ENCODE results near the gene HOXA13. TPM values are rescaled to one million over a fixed set of nuclear protein-coding genes. Genes with fewer than 3 reads are reported as not detected.

HOXA13 gene
- total RNA-seq, 1 donor from 2014 or later = 14.5 TPM

GRCh38 chr7:27154901-27155815 is 44.7 kb downstream of the HOXA13 start:
- peak overlapping the region; percentile 74 for H3K27ac ChIP-seq
- H3K9me3 ChIP-seq = no peaks in the 10 kb centered on the region
- no peaks in the 10 kb centered on the region for H3K27me3 ChIP-seq
- peak overlapping the region; percentile 46 to 53 for H3K4me3 ChIP-seq
- peaks cover 51% of the 10 kb centered on the region for H3K4me1 ChIP-seq
- H3K36me3 ChIP-seq = no peaks in the 10 kb centered on the region
- intact Hi-C loops (cut with DNase I) = loop anchor here (10.0 kb wide), 1 partner anchor 950 kb away; the partner anchor contains the start of genes CBX3 and HNRNPA2B1
- TF ChIP-seq POLR2A (IDR thresholded peaks at IDR 0.05) (no peak), POLR2AphosphoS5 (IDR thresholded peaks at IDR 0.05; ENCODE audit: insufficient read depth in 1 of 2, low read depth in 1 of 2) (no peak)
- TF ChIP-seq, protein P1, sequence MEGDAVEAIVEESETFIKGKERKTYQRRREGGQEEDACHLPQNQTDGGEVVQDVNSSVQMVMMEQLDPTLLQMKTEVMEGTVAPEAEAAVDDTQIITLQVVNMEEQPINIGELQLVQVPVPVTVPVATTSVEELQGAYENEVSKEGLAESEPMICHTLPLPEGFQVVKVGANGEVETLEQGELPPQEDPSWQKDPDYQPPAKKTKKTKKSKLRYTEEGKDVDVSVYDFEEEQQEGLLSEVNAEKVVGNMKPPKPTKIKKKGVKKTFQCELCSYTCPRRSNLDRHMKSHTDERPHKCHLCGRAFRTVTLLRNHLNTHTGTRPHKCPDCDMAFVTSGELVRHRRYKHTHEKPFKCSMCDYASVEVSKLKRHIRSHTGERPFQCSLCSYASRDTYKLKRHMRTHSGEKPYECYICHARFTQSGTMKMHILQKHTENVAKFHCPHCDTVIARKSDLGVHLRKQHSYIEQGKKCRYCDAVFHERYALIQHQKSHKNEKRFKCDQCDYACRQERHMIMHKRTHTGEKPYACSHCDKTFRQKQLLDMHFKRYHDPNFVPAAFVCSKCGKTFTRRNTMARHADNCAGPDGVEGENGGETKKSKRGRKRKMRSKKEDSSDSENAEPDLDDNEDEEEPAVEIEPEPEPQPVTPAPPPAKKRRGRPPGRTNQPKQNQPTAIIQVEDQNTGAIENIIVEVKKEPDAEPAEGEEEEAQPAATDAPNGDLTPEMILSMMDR (IDR thresholded peaks at IDR 0.05) = no peak
- DNase-seq (ENCODE audit: extremely low spot score in 2 of 2) = no peak

GRCh38 chr7:27154369-27154768 is 45.5 kb downstream of the HOXA13 start:
- Histone ChIP-seq H3K4me1 (peaks cover 53% of the 10 kb centered on the region), H3K36me3 (no peaks in the 10 kb centered on the region), H3K9me3 (no peaks in the 10 kb centered on the region), H3K27me3 (no peaks in the 10 kb centered on the region), H3K4me3 (no peak overlapping the region), H3K27ac (no peak overlapping the region)
- no peak for DNase-seq (ENCODE audit: extremely low spot score in 2 of 2)
- intact Hi-C loops (cut with DNase I) = loop anchor here (10.0 kb wide), 1 partner anchor 950 kb away; the partner anchor contains the start of genes CBX3 and HNRNPA2B1
- no peak for TF ChIP-seq POLR2A (IDR thresholded peaks at IDR 0.05)

GRCh38 chr7:27153526-27153925 is 46.4 kb downstream of the HOXA13 start:
- no peak overlapping the region for H3K4me3 ChIP-seq
- no peak overlapping the region for H3K27ac ChIP-seq
- TF ChIP-seq POLR2AphosphoS5 (IDR thresholded peaks at IDR 0.05; ENCODE audit: insufficient read depth in 1 of 2, low read depth in 1 of 2) = no peak
- no peak for TF ChIP-seq POLR2A (IDR thresholded peaks at IDR 0.05)
- TF ChIP-seq, protein P1 (IDR thresholded peaks at IDR 0.05) = no peak
- H3K27me3 ChIP-seq = no peaks in the 10 kb centered on the region
- peaks cover 61% of the 10 kb centered on the region for H3K4me1 ChIP-seq
- no peak for DNase-seq (ENCODE audit: extremely low spot score in 2 of 2)
- H3K36me3 ChIP-seq = no peaks in the 10 kb centered on the region
- intact Hi-C loops (cut with DNase I) = loop anchor here (10.0 kb wide), 1 partner anchor 949 kb away; the partner anchor contains the start of genes CBX3 and HNRNPA2B1
- no peaks in the 10 kb centered on the region for H3K9me3 ChIP-seq

DNA sequence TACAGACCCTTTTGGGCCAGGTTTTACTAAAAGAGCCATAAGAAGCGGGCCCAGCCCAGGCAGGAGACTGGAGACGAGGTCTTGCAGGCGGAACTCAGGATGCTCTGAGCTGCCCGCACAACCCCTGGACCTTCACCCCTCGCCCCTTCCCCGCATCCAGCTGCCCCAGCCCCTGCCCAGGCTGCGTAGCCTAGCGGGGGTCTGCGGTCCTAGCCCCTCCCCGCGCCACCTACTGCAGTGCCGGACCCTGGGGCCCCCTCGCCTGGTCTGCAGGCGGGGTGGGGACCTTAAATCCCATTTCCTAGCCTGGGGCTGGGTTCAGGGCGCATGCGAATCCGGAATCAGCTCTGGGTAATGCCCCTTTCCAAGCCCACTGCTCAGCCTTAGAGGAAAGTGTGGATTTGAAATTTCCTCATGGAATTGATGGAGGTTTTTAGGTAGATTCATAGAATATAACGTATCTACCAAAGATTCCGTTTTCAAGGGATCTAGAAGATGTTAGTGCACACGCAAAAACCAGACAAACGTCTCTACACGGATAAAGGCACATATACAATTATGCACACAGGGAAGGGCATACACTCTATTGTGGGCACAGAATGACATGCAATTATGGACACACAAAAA is 47.0 kb downstream of the HOXA13 start:
- no peaks in the 10 kb centered on the region for H3K36me3 ChIP-seq
- peaks cover 67% of the 10 kb centered on the region for H3K4me1 ChIP-seq
- intact Hi-C loops (cut with DNase I) = loop anchor here (10.0 kb wide), 1 partner anchor 948 kb away; the partner anchor contains the start of genes CBX3 and HNRNPA2B1
- H3K27me3 ChIP-seq = no peaks in the 10 kb centered on the region
- peak overlapping the region; percentile 84 for H3K27ac ChIP-seq
- peak overlapping the region; percentile 49 to 57 for H3K4me3 ChIP-seq
- DNase-seq (ENCODE audit: extremely low spot score in 2 of 2) = no peak
- TF ChIP-seq, protein P1 (IDR thresholded peaks at IDR 0.05) = no peak
- TF ChIP-seq POLR2A (IDR thresholded peaks at IDR 0.05) (no peak), POLR2AphosphoS5 (IDR thresholded peaks at IDR 0.05; ENCODE audit: insufficient read depth in 1 of 2, low read depth in 1 of 2) (no peak)
- H3K9me3 ChIP-seq = no peaks in the 10 kb centered on the region

DNA sequence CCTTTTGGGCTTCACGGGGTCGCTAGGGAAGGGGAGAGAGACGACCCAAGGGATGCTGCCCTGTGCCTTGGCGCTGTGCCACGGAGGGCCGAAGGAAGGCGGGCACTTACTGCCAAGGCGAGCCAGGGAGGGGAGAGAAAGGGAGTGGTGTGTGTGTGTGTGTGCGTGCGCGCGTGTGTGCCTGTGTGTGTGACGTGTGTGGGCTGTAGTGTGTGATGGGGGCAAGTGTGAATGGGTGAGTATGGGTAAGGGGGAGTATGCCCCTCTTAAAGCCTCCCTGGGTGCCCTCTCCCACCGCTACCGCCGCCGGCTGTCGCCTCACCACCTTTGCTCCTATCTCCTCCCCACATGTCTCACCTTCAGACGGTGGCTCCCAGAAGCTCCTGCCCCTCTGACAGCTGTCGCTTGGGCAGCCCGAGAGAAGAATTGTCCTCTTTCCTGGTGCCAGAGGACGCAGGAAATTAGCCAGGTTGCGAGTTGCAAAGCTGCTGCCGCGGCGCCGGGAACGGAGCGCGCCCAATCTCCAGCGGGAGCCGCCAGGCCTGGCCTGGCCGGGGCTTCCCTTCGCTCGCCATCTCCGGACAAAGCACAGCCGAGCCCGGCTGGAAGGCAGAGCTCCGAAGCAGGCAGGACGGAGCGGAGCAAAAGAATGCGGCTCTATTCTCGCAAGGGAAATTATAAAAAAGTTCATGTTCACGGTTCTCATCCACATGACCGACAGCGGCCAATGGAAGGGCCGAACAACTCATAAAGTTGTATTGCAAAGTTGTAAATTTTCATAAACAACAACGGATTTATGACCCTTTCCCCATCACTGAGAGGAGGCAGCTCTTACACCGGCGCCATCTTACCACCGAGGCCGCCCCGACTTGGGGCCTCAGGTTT is 47.7 kb downstream of the HOXA13 start, which contains the start of gene HOXA3:
Gene HOXA3, minus strand, starts transcription at position 653 of the 885 bp plus-strand sequence. CDS start 41,943 bp downstream, outside the sequence.
- intact Hi-C loops (cut with DNase I) = loop anchor here (10.0 kb wide), 1 partner anchor 947 kb away; the partner anchor contains the start of genes CBX3 and HNRNPA2B1
- Histone ChIP-seq H3K27me3 (no peaks in the 10 kb centered on the region), H3K36me3 (no peaks in the 10 kb centered on the region), H3K9me3 (no peaks in the 10 kb centered on the region), H3K27ac (peak within 1 kb of the TSS; percentile 84), H3K4me3 (peak within 1 kb of the TSS; percentile 49 to 57), H3K4me1 (peaks cover 73% of the 10 kb centered on the region)
- no peak for DNase-seq (ENCODE audit: extremely low spot score in 2 of 2)
- peak; percentile 69 to 79 for TF ChIP-seq POLR2AphosphoS5 (IDR thresholded peaks at IDR 0.05; ENCODE audit: insufficient read depth in 1 of 2, low read depth in 1 of 2)
- TF ChIP-seq, protein P1 (IDR thresholded peaks at IDR 0.05) = no peak

Data from vagina (tissue), 2 donors.